ENCODE measurements around the gene SRGAP1. TPM values are rescaled to one million over a fixed set of nuclear protein-coding genes. Genes with fewer than 3 reads are reported as not detected.

The SRGAP1 gene
- polyA plus RNA-seq, 1 donor: 29.7 TPM

- DNase-seq: no peak
Observed at GRCh38 chr12:63966606-63966975, 122.1 kb downstream of the SRGAP1 start.

DNA sequence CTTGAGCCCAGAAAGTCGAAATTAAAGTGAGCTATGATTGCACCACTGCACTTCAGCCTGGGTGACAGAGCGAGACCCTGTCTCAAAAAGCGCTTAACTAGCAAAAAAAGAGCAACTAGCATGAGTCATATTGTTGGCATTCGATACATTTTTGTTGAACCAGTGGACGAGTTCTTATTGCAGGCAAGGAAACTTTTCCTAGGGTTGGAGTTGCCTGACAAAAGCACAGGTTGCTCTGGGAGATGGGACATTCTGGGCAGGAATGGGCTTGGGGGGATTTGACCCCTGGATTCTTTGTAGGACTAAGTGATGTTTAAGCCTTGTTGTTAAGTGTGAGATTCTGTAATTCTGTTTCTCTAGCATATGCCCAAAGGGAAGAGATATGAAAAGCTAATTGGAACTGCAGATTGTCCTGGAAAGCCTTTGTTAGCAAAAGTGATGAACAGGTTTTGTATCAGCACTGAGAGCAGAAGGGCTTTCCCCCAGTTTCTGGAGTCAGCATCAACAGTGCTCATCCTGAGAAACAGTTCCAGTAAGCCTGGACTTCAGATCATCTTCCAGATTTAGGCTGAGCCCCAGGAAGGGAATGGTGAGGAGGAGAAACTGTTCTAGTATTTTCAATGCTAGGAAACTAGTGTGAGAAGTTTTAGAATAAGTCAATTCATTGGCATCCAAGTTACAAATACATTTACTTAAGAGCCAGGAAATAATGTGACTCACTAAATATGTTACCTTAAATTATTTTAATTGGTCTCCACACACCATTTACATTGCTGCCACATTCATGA, 123.1 kb downstream of the SRGAP1 start:
- no peak for DNase-seq

- DNase-seq: no peak
Observed at GRCh38 chr12:63968673-63969072, 124.2 kb downstream of the SRGAP1 start.

DNA sequence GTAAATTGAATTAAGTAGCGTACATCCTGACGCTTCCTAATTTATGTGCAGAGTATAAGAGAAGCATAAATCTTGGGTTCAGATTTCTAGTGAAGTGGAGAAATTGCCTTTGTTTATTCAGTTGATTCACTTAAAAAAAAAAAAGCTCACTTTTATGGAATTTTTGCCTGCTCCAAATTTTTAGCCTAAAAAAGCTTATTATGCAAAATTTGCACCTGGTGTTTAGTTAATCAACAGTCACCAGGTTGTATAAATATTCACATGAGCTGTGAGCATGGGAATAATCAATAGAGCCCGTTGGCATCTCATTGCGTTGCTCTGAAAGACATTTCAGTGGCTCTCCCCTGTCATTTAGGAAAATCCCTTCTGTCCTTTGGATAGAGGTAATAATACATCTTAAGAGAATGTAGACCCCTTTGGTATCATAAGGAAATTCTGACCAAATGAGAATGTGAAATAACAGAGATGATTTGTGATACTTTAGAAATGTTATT, 132.4 kb downstream of the SRGAP1 start:
- DNase-seq: no peak

GRCh38 chr12:63977441-63977840, 132.9 kb downstream of the SRGAP1 start:
- no peak for DNase-seq

DNA sequence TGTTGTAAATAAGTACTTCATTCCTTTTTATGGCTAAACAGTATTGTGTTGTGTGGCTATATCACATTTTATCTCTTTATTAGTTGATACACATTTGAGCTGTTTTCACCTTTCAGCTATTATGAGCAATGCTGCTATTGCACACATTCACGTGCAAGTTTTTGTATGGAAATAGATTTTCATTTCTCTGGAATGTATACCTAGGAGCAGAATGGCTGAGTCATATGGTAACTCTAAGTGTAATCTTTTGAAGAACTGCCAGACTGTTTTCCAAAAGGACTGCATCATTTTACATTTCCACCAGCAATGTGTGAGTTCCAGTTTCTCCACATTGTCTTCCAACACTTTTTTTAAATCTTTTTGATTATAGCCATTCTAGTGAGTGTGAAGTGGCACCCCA, 134.0 kb downstream of the SRGAP1 start:
- no peak for DNase-seq

DNA sequence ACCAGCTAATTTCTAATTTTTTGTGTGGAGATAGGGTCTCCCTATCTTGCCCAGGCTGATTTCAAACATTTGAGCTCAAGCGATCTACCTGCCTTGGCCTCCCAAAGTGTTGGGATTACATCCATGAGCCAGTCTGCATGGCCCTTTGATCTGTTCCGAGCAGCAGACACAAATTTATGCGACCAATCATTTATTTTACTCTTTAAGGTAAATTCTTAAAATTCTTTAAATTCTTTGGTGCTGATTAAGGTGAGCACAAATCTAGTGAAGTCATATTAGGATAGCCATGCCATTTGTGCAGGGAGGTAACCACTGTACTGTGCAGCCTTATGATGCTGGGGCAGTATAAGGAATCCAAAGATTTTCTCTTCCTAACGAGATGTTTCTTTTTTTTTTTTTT, 135.7 kb downstream of the SRGAP1 start:
- no peak for DNase-seq

- no peak for DNase-seq
Observed at GRCh38 chr12:63981343-63981742, 136.8 kb downstream of the SRGAP1 start.

DNA sequence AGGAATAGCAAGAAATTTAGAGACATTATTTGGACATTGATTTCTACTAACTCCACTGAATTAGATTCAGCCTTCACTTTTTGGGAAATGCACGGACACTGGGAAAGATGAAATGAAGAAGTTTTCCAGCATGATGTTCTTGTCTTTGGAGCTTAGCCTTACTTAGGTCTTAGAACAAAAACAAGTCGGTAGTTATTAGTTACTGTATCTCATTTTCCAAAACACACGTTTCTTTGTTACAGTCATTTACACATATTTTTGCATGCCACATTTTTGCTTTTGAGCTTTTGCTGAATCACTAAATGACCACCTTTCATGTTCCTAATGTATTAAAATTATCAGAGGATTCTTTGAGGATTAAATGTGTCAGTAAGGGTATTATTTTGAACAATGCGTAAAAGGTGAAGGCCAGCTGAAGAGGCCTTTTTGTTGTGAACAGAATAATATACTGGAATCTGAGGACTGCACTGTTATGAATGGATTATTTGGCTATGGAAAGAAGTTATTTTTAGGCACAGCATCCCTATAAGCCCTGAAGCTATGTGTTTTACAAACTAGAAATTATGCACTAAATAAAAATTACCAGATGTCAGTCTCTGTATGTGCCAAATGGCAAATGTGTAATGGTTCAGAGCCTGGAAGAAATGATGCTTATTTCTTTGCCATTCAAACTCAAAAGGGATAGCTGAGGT, 138.2 kb downstream of the SRGAP1 start:
- no peak for DNase-seq

DNA sequence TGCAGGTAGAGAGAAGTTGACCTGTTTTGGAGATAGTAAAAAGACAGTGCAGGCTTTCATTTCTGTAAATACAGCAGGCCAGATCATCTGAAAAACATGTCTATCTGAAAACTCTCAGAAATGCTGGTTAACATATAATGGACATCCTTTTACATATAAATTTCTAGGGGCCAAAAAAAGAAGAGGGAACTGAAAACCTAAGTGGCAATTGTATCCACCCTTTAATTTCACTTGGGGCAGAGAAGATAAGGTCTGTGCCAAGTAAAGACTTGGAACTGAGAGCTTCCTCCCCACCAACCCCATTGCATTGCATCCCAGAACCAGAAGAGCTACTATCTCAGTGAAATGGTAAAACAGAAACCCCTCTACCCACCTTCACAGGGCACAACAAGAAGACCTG, 141.0 kb downstream of the SRGAP1 start:
- DNase-seq: no peak

GRCh38 chr12:63985945-63986344, 141.4 kb downstream of the SRGAP1 start:
- no peak for DNase-seq

DNA sequence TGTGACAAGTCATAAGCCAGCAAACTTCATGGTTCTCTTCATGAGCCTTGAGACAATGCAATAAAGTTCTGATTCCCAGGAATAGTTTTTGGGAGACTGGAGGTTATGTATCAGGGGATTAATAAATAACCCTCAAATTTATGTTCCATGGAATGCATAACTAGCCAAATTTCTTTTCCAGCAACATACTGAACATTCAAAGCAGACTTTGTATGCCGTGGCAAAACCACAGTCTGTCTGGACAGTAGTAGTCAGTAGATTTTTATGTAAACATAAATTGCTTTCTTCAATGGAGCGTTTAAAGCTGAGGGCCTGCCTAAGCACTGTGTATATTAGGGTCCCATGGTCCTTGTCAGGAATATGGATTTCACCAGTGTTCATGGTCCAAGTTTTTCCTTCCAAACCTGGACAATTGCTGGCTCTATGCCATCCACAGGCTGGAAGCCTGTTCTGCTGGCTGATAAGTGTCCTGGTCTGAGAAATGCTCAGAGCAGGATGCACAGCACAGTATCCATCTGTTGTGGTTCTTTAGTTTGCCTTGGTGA, 144.9 kb downstream of the SRGAP1 start:
- DNase-seq: no peak

DNA sequence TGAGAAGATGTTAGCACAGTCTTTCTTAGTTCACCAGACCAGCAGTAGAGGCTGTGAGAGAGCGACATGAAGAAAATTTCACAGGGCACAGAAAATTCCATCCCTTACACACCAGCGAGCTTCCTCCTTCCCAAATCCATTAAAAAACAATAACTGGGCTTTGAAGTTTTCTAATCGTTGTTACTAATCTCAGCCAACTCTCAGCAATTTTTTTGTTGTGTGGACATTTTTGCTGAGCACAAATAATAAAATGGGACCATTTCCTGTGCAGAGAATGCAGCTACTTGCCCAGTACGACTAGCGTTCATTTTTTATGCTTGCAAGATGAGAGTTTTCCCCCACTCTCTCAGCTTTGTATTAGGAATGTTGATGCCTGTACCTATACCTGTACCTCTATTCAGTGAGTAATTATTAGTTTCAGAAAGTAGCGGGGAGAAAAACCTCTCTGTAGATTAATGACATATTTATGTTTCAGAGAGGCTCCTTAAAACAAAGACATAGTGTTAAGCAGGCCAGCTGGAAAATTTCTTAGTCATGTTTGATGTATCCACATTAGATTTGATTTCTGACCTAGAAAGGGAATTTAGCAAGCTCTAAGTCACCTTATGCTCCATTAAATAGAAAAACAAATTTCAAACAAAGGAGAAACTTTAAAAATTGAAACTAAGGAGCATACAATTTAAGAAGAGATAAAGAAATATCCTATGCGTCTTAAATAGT, 146.5 kb downstream of the SRGAP1 start:
- no peak for DNase-seq

DNA sequence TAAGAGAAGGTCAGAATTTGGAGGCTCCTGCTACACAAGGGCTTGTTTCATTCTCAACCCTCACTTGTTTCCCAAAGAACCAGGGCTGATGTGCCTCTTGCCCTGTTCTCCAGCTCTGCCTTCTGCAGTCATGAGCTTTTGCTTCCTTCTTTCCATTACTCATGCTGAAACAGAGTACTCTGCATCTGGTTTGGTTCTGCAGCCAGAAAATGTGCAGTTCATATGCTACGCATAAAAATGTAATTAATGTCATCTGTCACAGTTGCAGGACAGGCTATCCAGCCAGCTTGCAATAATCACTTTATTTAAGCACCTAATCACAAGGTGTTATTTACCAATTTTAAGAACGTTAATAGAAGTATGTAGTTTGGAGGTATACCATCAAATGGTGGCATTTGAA, 150.2 kb downstream of the SRGAP1 start:
- DNase-seq: no peak

GRCh38 chr12:63995512-63995911, 151.0 kb downstream of the SRGAP1 start:
- no peak for DNase-seq

DNA sequence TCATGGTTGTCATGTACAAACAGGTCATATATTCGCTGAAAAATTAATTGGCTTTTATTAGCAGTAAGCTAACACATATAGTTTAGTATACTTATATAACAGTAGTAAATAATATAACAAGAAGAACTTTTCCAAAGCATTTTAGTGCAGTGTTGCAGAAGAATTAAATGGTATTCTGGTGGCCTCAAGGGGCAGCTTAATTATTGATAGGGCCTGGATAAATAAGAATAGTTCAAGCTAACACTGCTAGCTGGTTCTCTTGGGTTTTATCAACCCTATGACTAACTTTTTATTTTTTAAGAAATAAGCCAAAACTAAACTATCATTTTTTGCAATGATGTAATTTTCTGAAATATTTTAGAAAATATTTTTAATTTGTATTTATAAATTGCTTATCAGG, 152.1 kb downstream of the SRGAP1 start:
- no peak for DNase-seq

- DNase-seq: no peak
Observed at GRCh38 chr12:63997198-63997597, 152.7 kb downstream of the SRGAP1 start.

- DNase-seq: no peak
Observed at GRCh38 chr12:63998584-63998983, 154.1 kb downstream of the SRGAP1 start.

- no peak for DNase-seq
Observed at GRCh38 chr12:63999853-64000252, 155.4 kb downstream of the SRGAP1 start.

- DNase-seq: no peak
Observed at GRCh38 chr12:64001439-64001838, 156.9 kb downstream of the SRGAP1 start.

- DNase-seq: no peak
Observed at GRCh38 chr12:64004641-64005040, 160.1 kb downstream of the SRGAP1 start.

GRCh38 chr12:64006211-64006825, 161.8 kb downstream of the SRGAP1 start:
- no peak for DNase-seq
